HepG2 (cell line): ENCODE measurements around the gene LAMTOR1. TPM values are rescaled to one million over a fixed set of nuclear protein-coding genes. Genes with fewer than 3 reads are reported as not detected.

Experiments
- ATF1 ChIP-seq: IDR thresholded peaks from 2 replicates; pipeline ENCODE4 v1.6.1; 2016; ENCODE audit warnings: mild to moderate bottlenecking, control low read depth
- HOXA5 ChIP-seq: sonication (generic); formaldehyde crosslinking; IDR thresholded peaks from 2 replicates; pipeline ENCODE4 v1.4.0; 2020; ENCODE audit warnings: missing genetic modification reagents
- MYC ChIP-seq: sonication (generic); formaldehyde crosslinking; IDR thresholded peaks from 2 replicates; pipeline ENCODE4 v1.9.0; 2021; ENCODE audit warnings: missing genetic modification reagents, borderline replicate concordance
- NCOA1 ChIP-seq: sonication (generic); formaldehyde crosslinking; IDR thresholded peaks from 2 replicates; pipeline ENCODE4 v1.9.0; 2021; ENCODE audit warnings: missing genetic modification reagents
- PAX8 ChIP-seq: sonication (generic); formaldehyde crosslinking; IDR thresholded peaks from 2 replicates; pipeline ENCODE4 v1.8.0; 2022; ENCODE audit warnings: mild to moderate bottlenecking, missing genetic modification reagents, borderline replicate concordance
- RNF2 ChIP-seq: fragments of 450-650 bp; conservative IDR thresholded peaks from 2 replicates; pipeline ENCODE4 v1.6.1; 2016; ENCODE audit warnings: low read depth
- SMAD1 ChIP-seq: sonication (generic); formaldehyde crosslinking; IDR thresholded peaks from 2 replicates; pipeline ENCODE4 v1.4.0; 2020; ENCODE audit warnings: missing genetic modification reagents, low read depth, mild to moderate bottlenecking, borderline replicate concordance
- SP1 ChIP-seq, 2 experiments: fragments of 450-650 bp in 1 of 2; sonication (generic) in 1 of 2; formaldehyde crosslinking in 1 of 2; IDR thresholded peaks; 2 replicates each; pipeline versions ENCODE4 v1.4.0 to v1.6.1; 2016 to 2020; ENCODE audit warnings: missing genetic modification reagents in 1 of 2
- THYN1 ChIP-seq: sonication (generic); formaldehyde crosslinking; IDR thresholded peaks from 2 replicates; pipeline ENCODE4 v1.8.1; 2023; ENCODE audit warnings: low read depth, mild to moderate bottlenecking, moderate library complexity, missing genetic modification reagents, borderline replicate concordance
- YEATS4 ChIP-seq: sonication (generic); formaldehyde crosslinking; IDR thresholded peaks from 2 replicates; pipeline ENCODE4 v1.4.0; 2020; ENCODE audit warnings: missing genetic modification reagents, borderline replicate concordance
- ZBTB7A ChIP-seq: sonication (generic); formaldehyde crosslinking; IDR thresholded peaks from 2 replicates; pipeline ENCODE4 v1.8.0; 2022; ENCODE audit warnings: mild to moderate bottlenecking, missing genetic modification reagents
- ZNF121 ChIP-seq: sonication (generic); formaldehyde crosslinking; IDR thresholded peaks from 2 replicates; pipeline ENCODE4 v1.5.0; 2020; ENCODE audit warnings: mild to moderate bottlenecking, missing genetic modification reagents
- ZNF251 ChIP-seq: sonication (generic); formaldehyde crosslinking; IDR thresholded peaks from 2 replicates; pipeline ENCODE4 v1.9.0; 2021; ENCODE audit warnings: mild to moderate bottlenecking, missing genetic modification reagents
- ZNF354B ChIP-seq: sonication (generic); formaldehyde crosslinking; IDR thresholded peaks from 2 replicates; pipeline ENCODE4 v1.8.0; 2022; ENCODE audit warnings: mild to moderate bottlenecking, missing genetic modification reagents
- ZNF569 ChIP-seq: sonication (generic); formaldehyde crosslinking; IDR thresholded peaks from 2 replicates; pipeline ENCODE4 v1.5.0; 2020; ENCODE audit warnings: mild to moderate bottlenecking, missing genetic modification reagents, moderate library complexity, borderline replicate concordance
- ZNF598 ChIP-seq: sonication (generic); formaldehyde crosslinking; IDR thresholded peaks from 2 replicates; pipeline ENCODE4 v1.5.1; 2020; ENCODE audit warnings: mild to moderate bottlenecking, missing genetic modification reagents, borderline replicate concordance
- ZNF616 ChIP-seq: sonication (generic); formaldehyde crosslinking; IDR thresholded peaks from 2 replicates; pipeline ENCODE4 v1.5.0; 2020; ENCODE audit warnings: low read depth, mild to moderate bottlenecking, missing genetic modification reagents
- ZNF703 ChIP-seq: sonication (generic); formaldehyde crosslinking; IDR thresholded peaks from 2 replicates; pipeline ENCODE4 v1.5.1; 2020; ENCODE audit warnings: missing genetic modification reagents, mild to moderate bottlenecking, moderate library complexity, borderline replicate concordance
- ZNF839 ChIP-seq: sonication (generic); formaldehyde crosslinking; IDR thresholded peaks from 2 replicates; pipeline ENCODE4 v1.4.0; 2020; ENCODE audit warnings: missing genetic modification reagents, mild to moderate bottlenecking, borderline replicate concordance
- polyA plus RNA-seq, 8 experiments: library from polyadenylated mRNA; depleted of rRNA in 3 of 8; stranded (reverse) in 7 of 8; unstranded in 1 of 8; fragments of >200 nt; fragmentation: Illumina TruSeq in 4 of 8; extraction: Trizol in 4 of 8; gene quantifications; 2 replicates each; pipeline versions ENCODE4 v1.2.1 to v1.2.3, GENCODE V29; 2011 to 2016; ENCODE audit warnings: low read depth in 4 of 8, missing spikeins in 1 of 8, mixed read lengths in 1 of 8; ENCODE audit not compliant: insufficient read depth in 1 of 8
- total RNA-seq, 5 experiments: library from RNA; depleted of rRNA; stranded (reverse); fragments of >200 nt; fragmentation: Illumina TruSeq; extraction: Trizol; gene quantifications; 2 replicates each; pipeline ENCODE4 v1.2.3, GENCODE V29; 2016; ENCODE audit warnings: low read depth in 1 of 5
- TF ChIP-seq, protein P1 (sequence below): sonication (generic); formaldehyde crosslinking; IDR thresholded peaks from 2 replicates; pipeline ENCODE4 v1.4.0; 2020; ENCODE audit warnings: missing genetic modification reagents, borderline replicate concordance
- TF ChIP-seq, protein P2 (sequence below): sonication (generic); formaldehyde crosslinking; IDR thresholded peaks from 2 replicates; pipeline ENCODE4 v1.5.1; 2020; ENCODE audit warnings: mild to moderate bottlenecking, missing genetic modification reagents, moderate library complexity
- TF ChIP-seq, protein P3 (sequence below): sonication (generic); formaldehyde crosslinking; IDR thresholded peaks from 2 replicates; pipeline ENCODE4 v1.9.0; 2021; ENCODE audit warnings: missing genetic modification reagents, mild to moderate bottlenecking, borderline replicate concordance

Gene LAMTOR1
- total and polyA plus RNA-seq, 2 of the 13 experiments (the other 11 are each of a cell fraction or from before 2014, with no cell fraction given), result 60.4 to 66.0 TPM

DNA sequence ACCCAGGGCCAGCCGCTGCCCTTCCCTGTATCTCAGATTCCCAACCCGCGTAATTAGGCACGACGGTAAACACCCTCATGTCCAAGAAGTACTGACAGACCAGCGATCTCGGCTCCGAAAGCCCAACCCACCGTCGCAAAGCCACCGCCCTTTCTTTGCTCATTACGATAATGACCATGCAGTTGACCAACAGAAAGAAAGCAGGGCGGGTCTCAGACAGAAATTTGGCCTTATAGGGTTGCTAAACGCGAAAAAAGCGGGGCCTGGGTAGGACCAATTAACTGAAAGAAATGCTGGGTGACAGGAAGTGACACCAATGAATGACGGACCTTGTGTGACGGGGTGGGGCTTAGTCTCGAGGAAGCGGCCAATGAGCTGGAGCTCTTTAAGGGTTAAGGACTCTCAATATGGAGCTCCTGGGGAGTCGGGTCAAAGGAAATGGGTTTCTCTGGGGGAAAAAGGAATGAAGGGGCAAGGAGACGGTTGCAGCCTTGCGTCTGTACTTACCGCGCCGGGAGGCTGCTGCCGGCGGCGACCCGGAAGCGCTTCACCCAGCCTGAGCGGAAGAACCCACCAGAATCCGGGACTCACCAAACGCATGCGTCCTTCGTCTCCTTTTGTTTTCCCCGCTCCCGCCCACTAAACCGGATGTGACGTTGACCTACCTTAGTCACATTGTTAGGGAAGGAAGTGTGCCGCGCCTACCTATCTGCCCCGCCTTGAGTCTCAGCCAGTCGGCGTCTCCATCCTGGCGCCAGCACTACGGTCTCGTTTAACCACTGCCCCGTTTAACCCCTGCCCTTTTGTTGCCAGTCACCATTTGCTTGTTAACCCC, 9.3 kb upstream of the LAMTOR1 start, which contains the start of gene ANAPC15 (continued):
- TF ChIP-seq ZNF569, result no peak
- peak; percentile 48; the same call in 1 of the 2 replicates for TF ChIP-seq RNF2
- TF ChIP-seq NCOA1 (CRISPR knock-in tag), result no peak
- peak; percentile 94 for TF ChIP-seq ZNF839 (CRISPR knock-in tag)
- TF ChIP-seq, protein P1, sequence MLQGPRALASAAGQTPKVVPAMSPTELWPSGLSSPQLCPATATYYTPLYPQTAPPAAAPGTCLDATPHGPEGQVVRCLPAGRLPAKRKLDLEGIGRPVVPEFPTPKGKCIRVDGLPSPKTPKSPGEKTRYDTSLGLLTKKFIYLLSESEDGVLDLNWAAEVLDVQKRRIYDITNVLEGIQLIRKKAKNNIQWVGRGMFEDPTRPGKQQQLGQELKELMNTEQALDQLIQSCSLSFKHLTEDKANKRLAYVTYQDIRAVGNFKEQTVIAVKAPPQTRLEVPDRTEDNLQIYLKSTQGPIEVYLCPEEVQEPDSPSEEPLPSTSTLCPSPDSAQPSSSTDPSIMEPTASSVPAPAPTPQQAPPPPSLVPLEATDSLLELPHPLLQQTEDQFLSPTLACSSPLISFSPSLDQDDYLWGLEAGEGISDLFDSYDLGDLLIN, result 0 out of 2 replicates have a peak, but pooled peaks have one; percentile 16
- no peak for TF ChIP-seq SP1 (IDR thresholded peaks at IDR 0.05)
- peak; percentile 21; the same call in 1 of the 2 replicates for TF ChIP-seq SP1 (CRISPR knock-in tag; IDR thresholded peaks at IDR 0.05)
- no peak for TF ChIP-seq ZBTB7A
- TF ChIP-seq, protein P2, sequence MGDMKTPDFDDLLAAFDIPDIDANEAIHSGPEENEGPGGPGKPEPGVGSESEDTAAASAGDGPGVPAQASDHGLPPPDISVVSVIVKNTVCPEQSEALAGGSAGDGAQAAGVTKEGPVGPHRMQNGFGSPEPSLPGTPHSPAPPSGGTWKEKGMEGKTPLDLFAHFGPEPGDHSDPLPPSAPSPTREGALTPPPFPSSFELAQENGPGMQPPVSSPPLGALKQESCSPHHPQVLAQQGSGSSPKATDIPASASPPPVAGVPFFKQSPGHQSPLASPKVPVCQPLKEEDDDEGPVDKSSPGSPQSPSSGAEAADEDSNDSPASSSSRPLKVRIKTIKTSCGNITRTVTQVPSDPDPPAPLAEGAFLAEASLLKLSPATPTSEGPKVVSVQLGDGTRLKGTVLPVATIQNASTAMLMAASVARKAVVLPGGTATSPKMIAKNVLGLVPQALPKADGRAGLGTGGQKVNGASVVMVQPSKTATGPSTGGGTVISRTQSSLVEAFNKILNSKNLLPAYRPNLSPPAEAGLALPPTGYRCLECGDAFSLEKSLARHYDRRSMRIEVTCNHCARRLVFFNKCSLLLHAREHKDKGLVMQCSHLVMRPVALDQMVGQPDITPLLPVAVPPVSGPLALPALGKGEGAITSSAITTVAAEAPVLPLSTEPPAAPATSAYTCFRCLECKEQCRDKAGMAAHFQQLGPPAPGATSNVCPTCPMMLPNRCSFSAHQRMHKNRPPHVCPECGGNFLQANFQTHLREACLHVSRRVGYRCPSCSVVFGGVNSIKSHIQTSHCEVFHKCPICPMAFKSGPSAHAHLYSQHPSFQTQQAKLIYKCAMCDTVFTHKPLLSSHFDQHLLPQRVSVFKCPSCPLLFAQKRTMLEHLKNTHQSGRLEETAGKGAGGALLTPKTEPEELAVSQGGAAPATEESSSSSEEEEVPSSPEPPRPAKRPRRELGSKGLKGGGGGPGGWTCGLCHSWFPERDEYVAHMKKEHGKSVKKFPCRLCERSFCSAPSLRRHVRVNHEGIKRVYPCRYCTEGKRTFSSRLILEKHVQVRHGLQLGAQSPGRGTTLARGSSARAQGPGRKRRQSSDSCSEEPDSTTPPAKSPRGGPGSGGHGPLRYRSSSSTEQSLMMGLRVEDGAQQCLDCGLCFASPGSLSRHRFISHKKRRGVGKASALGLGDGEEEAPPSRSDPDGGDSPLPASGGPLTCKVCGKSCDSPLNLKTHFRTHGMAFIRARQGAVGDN (CRISPR knock-in tag), result peak; percentile 86
- no peak for TF ChIP-seq ZNF251 (CRISPR knock-in tag)
- TF ChIP-seq MYC, result peak; percentile 81; the same call in 1 of the 2 replicates
- no peak for TF ChIP-seq PAX8
- TF ChIP-seq ATF1, result peak; percentile 86
- TF ChIP-seq ZNF121 (CRISPR knock-in tag), result no peak
- peak; percentile 47 for TF ChIP-seq YEATS4 (CRISPR knock-in tag)
- no peak for TF ChIP-seq THYN1
- TF ChIP-seq, protein P3, sequence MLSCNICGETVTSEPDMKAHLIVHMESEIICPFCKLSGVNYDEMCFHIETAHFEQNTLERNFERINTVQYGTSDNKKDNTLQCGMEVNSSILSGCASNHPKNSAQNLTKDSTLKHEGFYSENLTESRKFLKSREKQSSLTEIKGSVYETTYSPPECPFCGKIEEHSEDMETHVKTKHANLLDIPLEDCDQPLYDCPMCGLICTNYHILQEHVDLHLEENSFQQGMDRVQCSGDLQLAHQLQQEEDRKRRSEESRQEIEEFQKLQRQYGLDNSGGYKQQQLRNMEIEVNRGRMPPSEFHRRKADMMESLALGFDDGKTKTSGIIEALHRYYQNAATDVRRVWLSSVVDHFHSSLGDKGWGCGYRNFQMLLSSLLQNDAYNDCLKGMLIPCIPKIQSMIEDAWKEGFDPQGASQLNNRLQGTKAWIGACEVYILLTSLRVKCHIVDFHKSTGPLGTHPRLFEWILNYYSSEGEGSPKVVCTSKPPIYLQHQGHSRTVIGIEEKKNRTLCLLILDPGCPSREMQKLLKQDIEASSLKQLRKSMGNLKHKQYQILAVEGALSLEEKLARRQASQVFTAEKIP (CRISPR knock-in tag), result no peak
- TF ChIP-seq HOXA5 (CRISPR knock-in tag), result peak; percentile 54; the same call in 1 of the 2 replicates
- no peak for TF ChIP-seq ZNF616
- TF ChIP-seq SMAD1 (CRISPR knock-in tag), result no peak
- no peak for TF ChIP-seq ZNF703 (CRISPR knock-in tag)
- no peak for TF ChIP-seq ZNF598 (CRISPR knock-in tag)
- TF ChIP-seq ZNF354B (CRISPR knock-in tag), result no peak
